Cardiac atrium fibroblast (primary cell): ENCODE measurements around the gene MMP2. TPM values are rescaled to one million over a fixed set of nuclear protein-coding genes. Genes with fewer than 3 reads are reported as not detected.

ENCODE experiments used
- total RNA-seq: library from RNA; depleted of rRNA; stranded (reverse); fragments of >200 nt; gene quantifications from 2 replicates; pipeline ENCODE4 v1.2.3, GENCODE V29; 2015

Gene MMP2
- total RNA-seq: 97.5 and 110 TPM in 2 replicates

GRCh38 chr16:55478827-55479429, at the start of gene MMP2:
Gene MMP2, plus strand, starts transcription at chr16:55479198. Its CDS starts 282 bp downstream, at chr16:55479480.

DNA sequence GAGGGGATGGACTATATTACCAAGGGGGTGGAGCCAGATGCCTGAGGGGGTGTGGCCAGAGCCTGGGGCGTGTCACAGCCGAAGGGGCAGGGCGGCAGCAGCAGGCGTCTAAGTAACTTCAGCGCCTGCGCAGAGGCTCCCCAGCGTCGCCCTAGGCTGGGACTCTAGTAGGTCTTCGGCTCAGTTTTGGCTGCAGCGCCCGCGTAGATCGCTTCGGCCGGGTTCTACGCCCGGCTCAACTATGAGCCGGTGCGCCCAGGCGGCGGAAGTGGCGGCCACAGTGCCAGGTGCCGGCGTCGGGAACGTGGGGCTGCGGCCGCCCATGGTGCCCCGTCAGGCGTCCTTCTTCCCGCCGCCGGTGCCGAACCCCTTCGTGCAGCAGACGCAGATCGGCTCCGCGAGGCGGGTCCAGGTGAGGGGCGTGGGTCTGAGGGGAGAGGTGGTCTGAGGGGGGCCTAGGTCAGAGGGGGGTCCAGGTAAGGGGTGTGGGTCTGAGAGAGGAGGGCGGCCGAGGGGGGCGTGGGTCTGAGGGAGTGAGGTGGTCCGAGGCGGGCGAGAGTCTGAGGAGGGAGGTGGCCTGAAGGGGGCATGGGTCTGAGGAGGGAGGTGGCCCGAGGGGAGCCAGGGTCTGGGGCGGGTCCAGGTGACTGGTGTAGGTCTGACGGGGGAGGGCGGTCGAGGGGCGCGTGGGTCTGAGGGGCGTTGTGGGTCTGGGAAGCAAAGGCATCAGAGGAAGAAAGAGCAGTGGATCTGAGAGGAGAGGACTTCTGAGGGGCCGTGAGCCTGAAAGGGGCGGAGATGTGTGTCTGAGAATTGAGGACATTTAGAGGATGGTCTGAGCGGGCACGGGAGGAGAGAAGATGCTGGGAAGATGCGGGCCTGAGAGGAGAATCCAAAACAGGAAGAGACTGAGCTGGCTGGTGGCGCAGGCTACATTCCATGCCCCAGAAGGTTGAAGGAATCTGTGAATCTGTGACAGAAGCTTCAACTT, 30.2 kb downstream of the MMP2 start, which contains the start of gene LPCAT2:
Gene LPCAT2, plus strand, starts transcription at position 132 of the 991 bp plus-strand sequence. Its CDS starts 110 bp downstream, at position 242.

Other genes starting within 250 kb of the MMP2 start
- not detected in 2 replicates for gene IRX6, start 155.0 kb upstream of the MMP2 start, total RNA-seq
- 2.7 and 18.0 TPM in 2 replicates for gene LPCAT2, start 29.9 kb downstream of the MMP2 start, total RNA-seq
- gene CAPNS2, start 87.5 kb downstream of the MMP2 start, total RNA-seq: not detected in 2 replicates
- gene SLC6A2, start 176.8 kb downstream of the MMP2 start, total RNA-seq: not detected in 2 replicates